ENCODE results near the gene SP9.

The SP9 gene

GRCh38 chr2:174334781-174335251, at the start of gene SP9:
Gene SP9, plus strand, starts transcription at chr2:174334954. Its CDS starts 139 bp downstream, at chr2:174335093.
- peak in 3 of 51 donors; percentile 19 to 32 (median 28) for DNase-seq

GRCh38 chr2:174286172-174286571, 48.6 kb upstream of the SP9 start:
- DNase-seq: no peak

DNA sequence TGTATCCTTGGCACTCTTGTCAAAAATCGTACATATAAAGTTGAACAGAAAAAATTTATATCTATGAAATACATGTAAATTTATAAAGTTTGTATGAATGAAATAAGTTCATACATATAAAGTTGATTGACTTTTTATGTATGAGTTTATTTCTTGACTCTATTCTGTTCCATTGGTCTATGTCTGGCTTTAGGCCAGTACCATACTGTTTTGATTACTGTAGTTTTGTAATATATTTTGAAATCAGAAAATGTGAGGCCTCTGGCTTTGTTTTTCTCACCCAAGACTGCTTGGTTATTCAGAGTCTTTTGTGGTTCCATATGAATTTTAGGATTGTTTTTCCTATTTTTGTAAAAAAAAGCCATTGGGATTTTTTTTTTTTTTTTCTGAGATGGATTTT, 41.8 kb upstream of the SP9 start:
- DNase-seq: no peak

- no peak for DNase-seq
Observed at GRCh38 chr2:174300114-174300513, 34.6 kb upstream of the SP9 start.

DNA sequence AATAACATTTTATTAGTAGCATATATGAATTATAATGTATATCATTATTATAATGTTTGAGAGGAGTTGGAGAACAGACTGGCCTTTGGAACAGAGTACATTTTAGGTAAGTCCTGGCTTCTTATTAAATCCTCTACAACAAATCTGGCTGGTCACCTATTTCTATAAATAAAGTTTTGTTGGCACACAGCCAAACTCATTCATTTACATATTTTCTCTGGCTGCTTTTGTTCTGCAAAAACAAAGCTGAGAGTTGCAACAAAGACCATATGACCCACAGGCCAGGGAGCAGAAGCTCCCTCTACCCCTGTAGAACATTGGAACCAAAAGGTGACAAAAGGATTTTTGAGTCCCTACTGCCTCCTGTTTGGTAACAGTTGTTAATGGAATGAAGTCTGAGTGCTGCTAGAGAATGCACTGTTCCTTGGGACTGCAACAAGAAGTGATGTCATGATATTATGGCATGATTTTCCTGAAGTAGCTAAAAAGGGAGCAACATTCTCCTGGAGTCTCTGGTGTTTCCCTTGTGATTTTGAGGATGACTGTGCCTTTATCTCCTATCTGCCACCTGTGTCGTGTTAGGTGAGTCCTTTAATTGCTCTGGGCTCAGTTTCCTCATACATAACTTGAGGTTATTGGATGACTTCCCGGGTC, 22.0 kb upstream of the SP9 start:
- DNase-seq: no peak

DNA sequence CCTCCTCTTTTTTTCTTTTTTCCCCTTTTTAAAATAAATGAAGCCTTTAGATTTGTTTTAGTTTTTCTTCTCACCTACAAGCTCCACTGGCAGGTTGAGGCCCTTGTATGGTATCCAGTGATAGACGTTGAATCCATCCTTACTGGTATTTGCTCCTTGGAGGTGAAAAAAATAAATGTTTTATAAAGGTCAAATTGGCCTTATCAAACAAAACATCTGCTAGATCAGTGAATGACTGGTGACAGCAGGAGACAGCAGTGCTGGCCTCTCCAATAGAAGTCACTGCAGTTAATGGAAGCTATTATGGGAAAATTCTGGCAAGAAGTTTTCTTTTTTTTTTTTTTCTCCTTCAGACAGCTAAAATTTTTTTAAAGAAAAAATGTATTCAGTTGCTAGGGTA, 12.6 kb upstream of the SP9 start:
- no peak for DNase-seq

DNA sequence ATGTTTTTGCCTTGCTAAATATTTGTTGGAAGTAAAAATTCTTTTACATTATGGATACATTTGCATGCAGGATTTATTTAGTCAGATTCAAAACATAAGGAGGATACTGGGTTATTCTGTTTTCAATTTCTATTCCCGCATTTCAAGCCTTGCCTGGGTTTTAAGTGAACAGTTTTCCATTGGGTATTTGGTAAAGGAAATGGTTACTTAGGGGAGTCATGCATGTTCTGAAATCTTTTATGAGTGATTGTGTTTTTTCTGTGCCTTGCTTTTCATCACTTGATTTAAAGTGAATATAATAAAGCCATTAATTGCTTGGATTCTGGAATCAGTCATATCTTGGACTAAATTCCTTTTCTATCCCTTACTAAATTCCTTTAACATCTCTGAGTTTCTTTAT, 12.0 kb upstream of the SP9 start:
- DNase-seq: no peak

- no peak for DNase-seq
Observed at GRCh38 chr2:174324530-174324929, 10.2 kb upstream of the SP9 start.

DNA sequence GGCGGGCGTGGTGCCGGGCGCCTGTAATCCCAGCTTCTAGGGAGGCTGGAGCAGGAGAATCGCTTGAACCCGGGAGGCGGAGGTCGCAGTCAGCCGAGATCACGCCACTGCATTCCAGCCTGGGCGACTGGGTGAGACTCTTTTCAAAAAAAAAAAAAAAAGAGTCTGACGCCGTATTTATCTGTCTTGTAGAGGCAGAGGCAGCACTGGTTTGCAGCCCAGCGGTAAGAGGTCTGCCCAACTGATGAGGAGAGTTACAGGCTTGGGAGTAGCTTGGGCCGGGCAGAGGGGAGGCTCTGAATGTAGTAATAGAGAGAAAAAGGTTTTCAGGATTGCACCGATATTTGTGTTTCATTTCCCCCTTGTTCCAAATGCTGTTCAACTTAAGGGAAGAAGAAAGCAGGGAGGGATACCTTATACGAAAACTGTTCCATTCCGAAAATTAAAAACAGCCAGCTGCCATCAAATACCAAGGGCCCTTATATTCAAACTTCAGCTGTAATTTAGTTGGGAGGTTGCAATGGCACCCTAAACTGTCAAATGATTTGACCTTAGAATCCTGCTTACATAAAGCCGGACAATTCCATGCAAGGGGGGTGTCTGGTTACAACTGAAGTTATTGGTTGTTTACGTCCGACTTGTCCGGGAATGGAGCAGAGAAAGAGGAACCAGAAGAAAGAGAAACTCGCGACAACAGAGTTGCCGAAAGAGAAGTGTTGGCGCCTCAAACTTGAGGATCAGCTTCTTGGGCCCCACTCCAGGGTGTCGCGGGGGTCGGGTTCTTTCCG, 9.2 kb upstream of the SP9 start:
- no peak for DNase-seq

DNA sequence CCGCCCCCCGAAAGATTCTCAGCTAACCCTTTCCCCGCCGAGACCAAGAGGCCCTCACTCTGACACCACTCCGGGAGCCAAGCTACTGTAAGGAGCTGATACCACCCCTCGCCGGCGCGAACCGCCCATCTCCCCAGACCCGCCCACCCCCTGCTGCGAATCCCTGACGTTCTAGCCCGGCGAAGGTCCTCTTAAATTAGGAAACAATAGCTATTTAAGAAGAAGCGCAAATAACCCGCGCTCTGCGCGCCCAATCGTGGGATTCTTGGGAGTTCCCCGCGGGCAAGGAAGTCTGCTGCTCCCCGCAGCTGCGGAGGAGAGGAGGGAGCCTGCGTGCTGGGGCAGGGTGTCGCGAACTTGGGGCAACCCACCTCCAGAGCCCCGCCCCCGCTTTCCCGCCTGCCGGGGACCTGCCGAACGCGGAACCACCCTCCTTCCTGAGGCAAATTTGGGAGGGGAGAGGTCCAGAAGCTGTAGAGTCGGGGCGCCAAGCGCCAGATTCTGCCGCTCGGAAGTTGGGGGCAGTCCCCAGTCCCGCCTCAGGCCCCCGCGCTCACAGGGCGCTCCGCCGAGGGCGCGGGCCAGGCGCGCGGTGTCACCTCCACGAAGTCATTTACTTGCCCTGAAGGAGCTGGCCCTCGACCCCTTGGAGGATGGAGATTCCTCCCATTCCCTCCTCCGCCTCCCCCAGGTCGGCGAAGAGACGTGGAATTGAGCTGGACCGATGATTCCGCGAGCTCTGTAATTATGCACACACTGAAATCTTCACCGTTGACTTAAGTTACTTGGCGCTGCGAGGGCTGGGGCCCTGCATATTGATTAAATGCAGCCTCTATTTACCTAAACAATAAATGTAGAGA, 8.4 kb upstream of the SP9 start:
- DNase-seq: no peak

- DNase-seq: no peak
Observed at GRCh38 chr2:174327021-174327840, 7.5 kb upstream of the SP9 start.

GRCh38 chr2:174327841-174328113, 7.0 kb upstream of the SP9 start:
- DNase-seq: no peak

DNA sequence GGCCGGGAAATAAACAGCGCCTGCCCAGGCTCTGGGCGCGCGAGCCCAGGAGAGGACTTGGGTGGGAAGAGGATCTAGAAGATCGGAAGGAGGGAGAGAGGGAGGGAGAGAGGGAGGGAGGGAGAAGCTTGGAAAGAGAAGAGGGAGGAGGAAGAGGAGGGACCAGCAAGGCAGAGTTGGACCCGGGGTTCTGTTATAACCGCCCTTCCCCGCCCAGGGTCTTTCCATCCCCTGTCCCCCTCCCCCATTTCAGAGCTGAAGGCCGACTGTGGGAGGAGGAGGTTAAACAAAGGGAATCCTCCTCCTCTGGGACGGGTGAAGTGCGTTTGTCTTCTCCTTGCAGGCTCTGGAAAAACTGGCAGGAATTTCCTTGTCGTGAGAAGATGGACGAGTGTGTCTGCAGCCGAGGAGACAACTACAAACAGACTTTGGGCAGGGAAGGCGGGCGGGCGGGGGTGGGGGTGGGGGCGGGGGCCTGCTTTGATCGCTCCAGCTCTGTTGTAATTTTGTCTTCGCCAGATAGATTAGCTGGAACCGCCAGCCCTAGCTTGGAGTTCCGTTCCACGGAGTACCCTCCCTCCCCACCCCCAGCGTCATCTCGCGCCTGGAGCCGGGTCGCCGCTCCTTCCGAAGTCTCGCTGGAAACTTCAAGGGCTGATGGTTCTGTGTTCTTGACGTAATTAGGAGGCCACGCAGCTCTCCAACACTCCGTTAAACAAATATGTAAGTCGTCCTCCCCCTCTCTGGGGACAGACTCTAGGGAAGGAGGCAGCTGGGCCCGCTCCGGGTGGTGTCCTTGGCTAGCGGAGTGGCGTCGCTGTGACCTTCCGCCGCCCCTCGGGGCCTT, 6.4 kb upstream of the SP9 start:
- no peak for DNase-seq

GRCh38 chr2:174328961-174329715, 5.6 kb upstream of the SP9 start:
- no peak for DNase-seq

DNA sequence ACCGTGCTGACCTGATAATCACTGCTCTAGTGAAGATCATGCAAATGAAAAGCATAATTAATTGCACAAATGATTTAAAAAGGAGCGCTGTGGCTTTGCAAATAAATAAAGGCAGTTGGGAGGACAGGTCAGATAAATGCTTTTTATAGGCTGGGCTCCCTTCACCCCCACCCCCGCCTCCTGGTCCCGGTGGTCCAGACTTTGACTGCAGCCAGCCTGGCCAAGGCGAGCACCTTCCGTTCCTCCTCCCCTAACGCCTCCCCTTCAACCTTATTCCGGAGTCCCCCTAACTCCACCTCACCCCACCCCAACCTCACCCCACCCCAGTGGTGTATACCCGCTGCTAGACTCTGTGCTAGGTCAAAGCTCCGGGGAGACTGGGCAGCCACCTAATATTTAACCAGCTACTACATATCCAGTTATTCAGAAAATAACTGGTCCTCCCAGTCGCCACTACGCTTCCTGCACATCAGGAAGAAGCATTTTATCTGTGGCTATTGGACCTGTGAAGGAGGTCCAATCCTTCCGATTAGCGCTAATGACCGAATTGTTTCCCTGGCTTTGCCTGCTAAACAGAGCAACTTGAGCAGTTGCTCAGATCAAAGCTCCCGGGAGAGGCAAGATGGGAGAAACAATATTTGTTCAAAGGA, 3.7 kb upstream of the SP9 start:
- DNase-seq: no peak

GRCh38 chr2:174331595-174332216, 3.0 kb upstream of the SP9 start:
- no peak for DNase-seq

GRCh38 chr2:174332217-174332963, 2.4 kb upstream of the SP9 start:
- DNase-seq: no peak

DNA sequence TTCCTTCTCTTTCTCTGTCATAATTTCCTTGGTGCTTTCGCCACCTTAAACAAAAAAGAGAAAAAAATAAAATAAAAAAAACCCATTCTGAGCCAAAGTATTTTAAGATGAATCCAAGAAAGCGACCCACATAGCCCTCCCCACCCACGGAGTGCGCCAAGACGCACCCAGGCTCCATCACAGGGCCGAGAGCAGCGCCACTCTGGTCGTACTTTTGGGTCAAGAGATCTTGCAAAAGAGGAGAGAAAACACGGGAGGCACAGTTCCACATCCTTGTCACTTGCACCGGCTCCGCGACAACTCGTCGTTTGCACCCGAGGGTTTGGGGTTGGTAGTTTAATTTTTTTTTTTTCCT, 1.8 kb upstream of the SP9 start:
- no peak for DNase-seq

Data from hypothalamus (tissue), 51 donors.